ENCODE measurements around the gene C1orf52. TPM values are rescaled to one million over a fixed set of nuclear protein-coding genes. Genes with fewer than 3 reads are reported as not detected.

Gene C1orf52
- total and polyA plus RNA-seq, 9 of the 15 experiments (the other 6 are each of a cell fraction or from before 2014, with no cell fraction given), result 17.0 to 38.5 (median 33.0) TPM

- no peaks in the 10 kb centered on the region for H3K9me1 ChIP-seq (ENCODE audit: control insufficient read depth, insufficient read depth, low read length)
- TF ChIP-seq ZZZ3 (IDR thresholded peaks at IDR 0.05), result no peak
- no peak for TF ChIP-seq NR1H2 (CRISPR knock-in tag; IDR thresholded peaks at IDR 0.05)
- TF ChIP-seq HDAC8 (tag; IDR thresholded peaks at IDR 0.05), result no peak
- no peak for TF ChIP-seq BCLAF1 (IDR thresholded peaks at IDR 0.05; ENCODE audit: borderline replicate concordance in 1 of 2, control insufficient read depth in 1 of 2, low read depth in 2 of 2, low read length in 1 of 2)
- no peak for TF ChIP-seq PML (IDR thresholded peaks at IDR 0.05; ENCODE audit: low read length)
- no peak for TF ChIP-seq PYGO2 (tag; IDR thresholded peaks at IDR 0.05)
- TF ChIP-seq RNF2 (IDR thresholded peaks at IDR 0.05), result no peak
- no peak for TF ChIP-seq NR3C1 (CRISPR knock-in tag; IDR thresholded peaks at IDR 0.05)
- no peak for TF ChIP-seq EHMT2 (IDR thresholded peaks at IDR 0.05)
- TF ChIP-seq HNRNPLL (IDR thresholded peaks at IDR 0.05; ENCODE audit: low read depth, low read length, poor library complexity, severe bottlenecking), result no peak
- no peak overlapping the region for H3K4me3 ChIP-seq
- DNase-seq (ENCODE audit: extremely low read depth in 1 of 4, low spot score in 3 of 4) (no peak), FAIRE-seq (no peak), ATAC-seq (no peak)
- H3K79me2 ChIP-seq (ENCODE audit: control insufficient read depth, insufficient read depth, low read length), result no peaks in the 10 kb centered on the region
- intact Hi-C loops (cut with micrococcal nuclease) (no loop called here), in situ Hi-C loops (cut with MboI) (no loop called here)
- H3K9me3 ChIP-seq (replicated peaks; ENCODE audit: control insufficient read depth, insufficient read depth, low read depth, low read length), result no peaks in the 10 kb centered on the region
- no peaks in the 10 kb centered on the region for H3K36me3 ChIP-seq (ENCODE audit: control insufficient read depth, insufficient read depth, low read length)
- H3K4me1 ChIP-seq (replicated peaks in 1 of 2; ENCODE audit: control insufficient read depth in 2 of 2, insufficient read depth in 2 of 2, low read length in 2 of 2), result no peaks in the 10 kb centered on the region
- POLR2A ChIA-PET, result no interaction called here
- H4K20me1 ChIP-seq (replicated peaks; ENCODE audit: control insufficient read depth, insufficient read depth, low read length), result no peaks in the 10 kb centered on the region
- no peak overlapping the region for H2AFZ ChIP-seq (ENCODE audit: low read depth, low read length)
- H3K9ac ChIP-seq (ENCODE audit: insufficient read depth in 1 of 2, low read depth in 2 of 2, low read length in 2 of 2), result no peak overlapping the region
- BruUV-seq (replicated peaks), result no TSS peak
- peaks cover 0 to 10% of the 10 kb centered on the region in 2 experiments; a peak in 4 of 5 replicates for H3K27me3 ChIP-seq (ENCODE audit: control insufficient read depth in 2 of 2, insufficient read depth in 2 of 2, low read length in 2 of 2)
- no peak overlapping the region for H3K4me2 ChIP-seq (ENCODE audit: insufficient read depth, low read length)
- WGBS (ENCODE audit: insufficient coverage, low coverage, missing lambda C conversion rate), result 71% methylated on average over 2 of the region's 2 CpGs
- CTCF ChIA-PET (ENCODE audit: low intra/inter-chr PET ratio), result interaction anchor here (1.1 kb wide), 1 partner anchor 13 kb away, joined by 3 read pairs; no protein-coding TSS in a partner anchor
- no peak overlapping the region for H3K27ac ChIP-seq (ENCODE audit: extremely low read depth, low read depth, low read length)
Observed at GRCh38 chr1:85290826-85291225, 31.4 kb upstream of the C1orf52 start.
